Heart left ventricle (tissue), 16 donors: Measurements from ENCODE around the gene BRINP1. TPM values are rescaled to one million over a fixed set of nuclear protein-coding genes. Genes with fewer than 3 reads are reported as not detected.

Experiments
- ATAC-seq, 4 donors: fragments of 200-7000 bp; cut with Tn5 transposase; one replicate each; pipeline ENCODE4 v1.9.1; 2020 to 2022; ENCODE audit warnings: moderate library complexity in 4 of 4, mild to moderate bottlenecking in 3 of 4, moderate number of reproducible peaks in 1 of 4
- DNase-seq, 5 donors: peaks; one replicate each; pipeline ENCODE4 v3.0.0-alpha.2; 2020
- H3K27ac ChIP-seq, 12 donors: fragments of 200-600 bp; sonication (generic) in 4 of 12; one replicate each; pipeline versions ENCODE4 v1.5.0 to v1.8.0; 2016 to 2022; ENCODE audit warnings: mild to moderate bottlenecking in 2 of 12
- H3K27me3 ChIP-seq, 9 donors: fragments of 200-600 bp; sonication (generic) in 2 of 9; one replicate each; pipeline versions ENCODE4 v1.5.1 to v1.8.0; 2016 to 2022; ENCODE audit warnings: mild to moderate bottlenecking in 3 of 9
- H3K36me3 ChIP-seq, 9 donors: fragments of 200-600 bp; sonication (generic) in 2 of 9; one replicate each; pipeline versions ENCODE4 v1.5.0 to v1.8.0; 2018 to 2022; ENCODE audit warnings: mild to moderate bottlenecking in 2 of 9
- H3K4me1 ChIP-seq, 12 donors: fragments of 200-600 bp; sonication (generic) in 4 of 12; one replicate each; pipeline versions ENCODE4 v1.5.0 to v1.8.0; 2016 to 2022; ENCODE audit warnings: mild to moderate bottlenecking in 3 of 12
- H3K4me3 ChIP-seq, 12 donors: fragments of 200-600 bp; sonication (generic) in 4 of 12; one replicate each; pipeline versions ENCODE4 v1.5.0 to v1.8.0; 2017 to 2022; ENCODE audit warnings: mild to moderate bottlenecking in 9 of 12, moderate library complexity in 4 of 12
- H3K9me3 ChIP-seq, 12 donors: fragments of 200-600 bp; sonication (generic) in 4 of 12; one replicate each; pipeline versions ENCODE4 v1.5.0 to v1.8.0; 2016 to 2022; ENCODE audit warnings: mild to moderate bottlenecking in 1 of 12
- POLR2A ChIP-seq, 2 donors: fragments of 450-650 bp; IDR thresholded peaks; one replicate each; pipeline ENCODE4 v1.6.1; 2017; ENCODE audit warnings: antibody characterized with exemption in 2 of 2, mild to moderate bottlenecking in 2 of 2, moderate library complexity in 2 of 2
- WGBS, 4 donors: extraction: QIAGEN DNeasy Blood & Tissue Kit in 2 of 4; methylation state at CpG; one replicate each; pipeline versions ENCODE4 v1.1.5 to v1.1.7; 2013 to 2018; 5-methylcytosine and 5-hydroxymethylcytosine counted together
- intact Hi-C, 10 donors: fragments of 100-400 bp; cut with DNase I; formaldehyde crosslinking; loops; one replicate each; pipeline versions ENCODE4 v1.11.1 to v1.14.2; 2022
- polyA plus RNA-seq, 2 donors: library from polyadenylated mRNA; stranded (reverse); fragments of 200-250 nt; gene quantifications; one replicate each; pipeline ENCODE4 v1.2.3, GENCODE V29; 2013
- total RNA-seq, 9 donors: library from RNA; depleted of rRNA in 2 of 9; stranded (reverse); fragments of >200 nt in 2 of 9; fragmentation: NEBNext Ultra II Directional in 3 of 9; extraction: Animal tissue kit (Norgen Biotek cat#: 25700) in 3 of 9; gene quantifications; one replicate each; pipeline versions ENCODE4 v1.1.0 to v1.2.4, GENCODE V29; 2016 to 2023
- TF ChIP-seq, protein P1 (sequence below), 12 donors: fragments of 200-600 bp; sonication (generic) in 4 of 12; IDR thresholded peaks; one replicate each; pipeline versions ENCODE4 v1.5.0 to v1.8.0; 2018 to 2022; ENCODE audit warnings: antibody characterized with exemption in 12 of 12, mild to moderate bottlenecking in 5 of 12
- donor health status: ischemic (EF 13 %, LVEDD 7.1; RV severe dilation, severe dysfunction).
- donor health status: healthy with polysubstance abuse.
- donor health status: DM: no; HTN: yes; CAD: no.
- donor health status: DM: no; HTN: no; CAD: no.
- donor health status: ischemic (EF 25% LVEDD 6.9; RV normal size, moderate dysfunction).
- donor health status: ischemic (EF 25% LVEDD 5.7; RV mildly dilated, moderate dysfunction).
- donor health status: healthy.
- donor health status: DM: yes; HTN: yes; CAD: no.
- donor health status: ischemic (EF 35%, LVEDD 5.7; RV mildly dilated, moderate dysfunction).
- donor health status: nonischemic (EF 11% LVEDD 7.7; RV severe dilation, severe dysfunction).
- donor health status: DM: yes; HTN: yes; CAD: no.
- donor health status: PGD.
- donor health status: ischemic (EF 29% LVEDD 5.4; RV normal size, mild dysfunction).
- donor health status: nonischemic (EF 23%, LVEDD 6.1; RV moderate dilation, normal function).

The BRINP1 gene
- total and polyA plus RNA-seq, 11 donors: 0.04 to 7.1 (median 0.40) TPM; not detected in 1

DNA sequence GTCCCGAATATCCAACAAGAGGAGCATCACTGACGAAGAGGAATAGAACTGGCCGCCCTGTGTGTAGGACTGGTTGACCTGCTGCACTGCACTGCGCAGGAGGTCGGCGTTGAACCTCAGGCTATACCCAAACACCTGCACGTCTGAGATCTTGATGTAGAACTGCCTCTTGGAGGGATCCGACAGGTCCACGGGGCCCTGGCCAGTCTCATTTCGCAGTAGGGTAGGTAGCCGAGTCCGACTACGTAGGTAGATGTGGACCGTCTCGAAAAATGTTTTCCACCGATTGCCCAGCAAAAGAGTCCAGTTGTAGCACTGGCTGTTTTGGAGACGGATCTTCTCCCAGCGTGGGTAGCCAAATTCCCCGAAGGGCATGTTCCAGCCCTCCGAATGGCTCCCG is 202.0 kb downstream of the BRINP1 start:
- intact Hi-C loops: no loop called here
- Histone ChIP-seq H3K9me3 (no peaks in the 10 kb centered on the region), H3K27me3 (peaks cover 0 to 3% (median 0%) of the 10 kb centered on the region in 9 donors), H3K36me3 (no peaks in the 10 kb centered on the region), H3K4me3 (no peak overlapping the region), H3K4me1 (no peaks in the 10 kb centered on the region), H3K27ac (no peak overlapping the region)
- 94 to 97% (median 95%) methylated on average over 20 to 21 of the region's 21 CpGs for WGBS, 4 donors
- DNase-seq (no peak), ATAC-seq (no peak)
- no peak for TF ChIP-seq POLR2A (IDR thresholded peaks at IDR 0.05)
- TF ChIP-seq, protein P1, sequence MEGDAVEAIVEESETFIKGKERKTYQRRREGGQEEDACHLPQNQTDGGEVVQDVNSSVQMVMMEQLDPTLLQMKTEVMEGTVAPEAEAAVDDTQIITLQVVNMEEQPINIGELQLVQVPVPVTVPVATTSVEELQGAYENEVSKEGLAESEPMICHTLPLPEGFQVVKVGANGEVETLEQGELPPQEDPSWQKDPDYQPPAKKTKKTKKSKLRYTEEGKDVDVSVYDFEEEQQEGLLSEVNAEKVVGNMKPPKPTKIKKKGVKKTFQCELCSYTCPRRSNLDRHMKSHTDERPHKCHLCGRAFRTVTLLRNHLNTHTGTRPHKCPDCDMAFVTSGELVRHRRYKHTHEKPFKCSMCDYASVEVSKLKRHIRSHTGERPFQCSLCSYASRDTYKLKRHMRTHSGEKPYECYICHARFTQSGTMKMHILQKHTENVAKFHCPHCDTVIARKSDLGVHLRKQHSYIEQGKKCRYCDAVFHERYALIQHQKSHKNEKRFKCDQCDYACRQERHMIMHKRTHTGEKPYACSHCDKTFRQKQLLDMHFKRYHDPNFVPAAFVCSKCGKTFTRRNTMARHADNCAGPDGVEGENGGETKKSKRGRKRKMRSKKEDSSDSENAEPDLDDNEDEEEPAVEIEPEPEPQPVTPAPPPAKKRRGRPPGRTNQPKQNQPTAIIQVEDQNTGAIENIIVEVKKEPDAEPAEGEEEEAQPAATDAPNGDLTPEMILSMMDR (IDR thresholded peaks at IDR 0.05): no peak

DNA sequence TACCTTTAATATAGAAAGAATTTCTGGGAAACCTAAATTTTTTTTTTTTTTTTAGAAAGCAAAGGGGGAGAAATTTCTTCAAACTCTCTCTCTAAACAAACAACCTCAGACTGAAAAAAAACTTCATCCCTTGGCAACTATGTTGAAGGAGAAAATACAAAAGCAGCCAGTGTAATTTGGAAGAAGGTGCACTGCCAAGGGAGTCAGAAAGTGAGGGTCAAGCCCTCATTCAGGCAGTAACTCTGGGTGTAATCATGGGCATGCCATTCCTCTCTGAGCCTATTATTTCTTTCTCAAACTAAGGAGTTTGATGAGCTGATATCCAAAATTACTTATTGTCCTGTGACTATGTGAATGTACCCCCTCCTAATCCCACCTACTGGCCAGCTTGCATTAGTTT is 203.1 kb downstream of the BRINP1 start:
- intact Hi-C loops: no loop called here
- Histone ChIP-seq H3K9me3 (no peaks in the 10 kb centered on the region), H3K27me3 (peaks cover 0 to 3% (median 0%) of the 10 kb centered on the region in 9 donors), H3K36me3 (no peaks in the 10 kb centered on the region), H3K4me1 (no peaks in the 10 kb centered on the region), H3K27ac (no peak overlapping the region), H3K4me3 (no peak overlapping the region)
- TF ChIP-seq, protein P1 (IDR thresholded peaks at IDR 0.05): no peak
- TF ChIP-seq POLR2A (IDR thresholded peaks at IDR 0.05): no peak
- ATAC-seq (no peak), DNase-seq (no peak)

DNA sequence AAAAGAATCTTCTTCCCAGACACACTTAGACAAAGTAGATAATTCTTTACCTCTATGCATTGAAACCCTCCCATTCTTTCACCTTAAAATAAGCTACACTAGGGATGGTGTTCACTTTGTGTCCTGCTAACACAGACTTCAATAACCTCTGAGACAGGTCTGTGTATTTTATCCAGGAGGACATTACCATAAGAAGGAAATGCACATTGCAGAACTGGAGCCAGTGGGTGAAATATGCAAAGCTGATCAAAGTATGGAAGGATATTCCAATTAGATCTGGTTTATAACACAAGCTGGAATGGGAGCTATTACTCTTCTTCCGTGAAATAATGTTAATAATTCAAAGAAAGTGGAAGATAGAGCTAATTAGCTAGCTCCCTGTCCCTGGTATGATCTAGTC is 204.1 kb downstream of the BRINP1 start:
- DNase-seq: no peak
- peaks cover 0 to 3% (median 0%) of the 10 kb centered on the region in 9 donors for H3K27me3 ChIP-seq
- WGBS, 4 donors: 56 to 73% (median 71%) methylated on average over 1 of the region's 1 CpG
- no peak overlapping the region for H3K4me3 ChIP-seq
- intact Hi-C loops: no loop called here
- H3K9me3 ChIP-seq: no peaks in the 10 kb centered on the region
- no peak for TF ChIP-seq POLR2A (IDR thresholded peaks at IDR 0.05)
- no peak overlapping the region for H3K27ac ChIP-seq
- H3K4me1 ChIP-seq: no peaks in the 10 kb centered on the region
- no peaks in the 10 kb centered on the region for H3K36me3 ChIP-seq
- no peak for ATAC-seq

DNA sequence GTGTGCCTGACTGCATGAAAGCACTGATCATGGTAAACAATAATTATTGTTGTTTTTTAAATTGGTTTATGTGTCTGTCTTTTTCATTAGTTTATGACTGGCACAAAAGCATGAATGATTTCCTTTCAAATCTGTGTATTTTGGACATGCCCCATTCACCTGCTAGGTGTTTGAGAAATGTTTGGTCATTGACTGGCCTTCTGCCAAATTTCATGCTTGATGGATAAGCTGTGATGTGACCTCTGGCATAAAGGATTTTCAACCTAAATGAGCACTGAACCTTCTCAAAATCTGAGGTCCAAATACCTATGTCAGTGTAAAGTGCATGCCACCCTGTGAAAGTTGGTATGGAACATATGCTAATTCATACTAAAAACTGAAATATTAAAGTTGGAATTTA is 204.5 kb downstream of the BRINP1 start:
- no peak overlapping the region for H3K27ac ChIP-seq
- intact Hi-C loops: no loop called here
- peaks cover 0 to 3% (median 0%) of the 10 kb centered on the region in 9 donors for H3K27me3 ChIP-seq
- H3K9me3 ChIP-seq: no peaks in the 10 kb centered on the region
- H3K4me1 ChIP-seq: no peaks in the 10 kb centered on the region
- no peak for DNase-seq
- no peak overlapping the region for H3K4me3 ChIP-seq
- TF ChIP-seq, protein P1 (IDR thresholded peaks at IDR 0.05): no peak
- TF ChIP-seq POLR2A (IDR thresholded peaks at IDR 0.05): no peak
- ATAC-seq: no peak
- no peaks in the 10 kb centered on the region for H3K36me3 ChIP-seq

DNA sequence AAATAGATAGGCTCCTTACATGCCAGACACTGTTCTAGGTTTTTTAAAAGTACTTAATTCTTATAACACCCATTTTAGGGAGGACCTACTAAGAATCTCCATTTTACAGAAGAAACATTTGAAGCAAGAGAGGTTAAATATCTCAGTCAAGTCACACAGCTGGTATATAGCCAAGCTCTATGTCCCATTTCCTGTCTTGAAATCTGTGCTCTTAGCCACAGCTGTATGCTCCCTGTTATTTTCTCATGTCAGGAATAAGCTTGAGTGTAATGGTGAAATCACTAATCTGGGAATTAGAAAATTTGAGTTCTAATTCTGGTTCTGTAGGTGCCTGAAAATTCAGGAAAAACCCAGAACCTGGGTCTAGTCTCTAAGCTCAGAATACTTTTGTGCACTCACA is 208.7 kb downstream of the BRINP1 start:
- Histone ChIP-seq H3K27ac (no peak overlapping the region), H3K27me3 (peaks cover 0 to 3% (median 0%) of the 10 kb centered on the region in 9 donors), H3K9me3 (no peaks in the 10 kb centered on the region), H3K36me3 (no peaks in the 10 kb centered on the region), H3K4me1 (no peaks in the 10 kb centered on the region), H3K4me3 (no peak overlapping the region)
- TF ChIP-seq, protein P1 (IDR thresholded peaks at IDR 0.05): no peak
- TF ChIP-seq POLR2A (IDR thresholded peaks at IDR 0.05): no peak
- DNase-seq: no peak
- ATAC-seq: no peak
- intact Hi-C loops: no loop called here
